Ishikawa (cell line): ENCODE data around the gene KPNA1.

Experiments used
- CREB1 ChIP-seq: IDR thresholded peaks from 2 replicates; pipeline ENCODE4 v1.6.1; 2012; ENCODE audit warnings: low read depth
- EP300 ChIP-seq: IDR thresholded peaks from 2 replicates; pipeline ENCODE4 v1.6.1; 2012; ENCODE audit warnings: borderline replicate concordance
- FOXM1 ChIP-seq: IDR thresholded peaks from 2 replicates; pipeline ENCODE4 v1.6.1; 2012; ENCODE audit warnings: low read depth, borderline replicate concordance
- NFIC ChIP-seq: IDR thresholded peaks from 2 replicates; pipeline ENCODE4 v1.6.1; 2012
- RAD21 ChIP-seq: IDR thresholded peaks from 2 replicates; pipeline ENCODE4 v1.6.1; 2012; ENCODE audit warnings: low read depth
- TAF1 ChIP-seq: IDR thresholded peaks from 2 replicates; pipeline ENCODE4 v1.6.1; 2012; ENCODE audit warnings: low read depth, mild to moderate bottlenecking
- TCF12 ChIP-seq: IDR thresholded peaks from 2 replicates; pipeline ENCODE4 v1.6.1; 2012; ENCODE audit warnings: low read depth
- TEAD4 ChIP-seq: IDR thresholded peaks from 2 replicates; pipeline ENCODE4 v1.6.1; 2012
- ZBTB7A ChIP-seq: IDR thresholded peaks from 2 replicates; pipeline ENCODE4 v1.6.1; 2012; ENCODE audit warnings: low read depth
- TF ChIP-seq, protein P1 (sequence below): IDR thresholded peaks from 2 replicates; pipeline ENCODE4 v1.6.1; 2012; ENCODE audit warnings: low read depth, mild to moderate bottlenecking
- TF ChIP-seq, protein P2 (sequence below): IDR thresholded peaks from 2 replicates; pipeline ENCODE4 v1.6.1; 2012

GRCh38 chr3:122548076-122548475 lies 33.3 kb upstream of the KPNA1 start:
- TF ChIP-seq TAF1 (no peak), FOXM1 (no peak), NFIC (no peak), ZBTB7A (no peak), TCF12 (no peak), CREB1 (no peak), EP300 (no peak), RAD21 (no peak), TEAD4 (no peak)
- TF ChIP-seq, protein P1, sequence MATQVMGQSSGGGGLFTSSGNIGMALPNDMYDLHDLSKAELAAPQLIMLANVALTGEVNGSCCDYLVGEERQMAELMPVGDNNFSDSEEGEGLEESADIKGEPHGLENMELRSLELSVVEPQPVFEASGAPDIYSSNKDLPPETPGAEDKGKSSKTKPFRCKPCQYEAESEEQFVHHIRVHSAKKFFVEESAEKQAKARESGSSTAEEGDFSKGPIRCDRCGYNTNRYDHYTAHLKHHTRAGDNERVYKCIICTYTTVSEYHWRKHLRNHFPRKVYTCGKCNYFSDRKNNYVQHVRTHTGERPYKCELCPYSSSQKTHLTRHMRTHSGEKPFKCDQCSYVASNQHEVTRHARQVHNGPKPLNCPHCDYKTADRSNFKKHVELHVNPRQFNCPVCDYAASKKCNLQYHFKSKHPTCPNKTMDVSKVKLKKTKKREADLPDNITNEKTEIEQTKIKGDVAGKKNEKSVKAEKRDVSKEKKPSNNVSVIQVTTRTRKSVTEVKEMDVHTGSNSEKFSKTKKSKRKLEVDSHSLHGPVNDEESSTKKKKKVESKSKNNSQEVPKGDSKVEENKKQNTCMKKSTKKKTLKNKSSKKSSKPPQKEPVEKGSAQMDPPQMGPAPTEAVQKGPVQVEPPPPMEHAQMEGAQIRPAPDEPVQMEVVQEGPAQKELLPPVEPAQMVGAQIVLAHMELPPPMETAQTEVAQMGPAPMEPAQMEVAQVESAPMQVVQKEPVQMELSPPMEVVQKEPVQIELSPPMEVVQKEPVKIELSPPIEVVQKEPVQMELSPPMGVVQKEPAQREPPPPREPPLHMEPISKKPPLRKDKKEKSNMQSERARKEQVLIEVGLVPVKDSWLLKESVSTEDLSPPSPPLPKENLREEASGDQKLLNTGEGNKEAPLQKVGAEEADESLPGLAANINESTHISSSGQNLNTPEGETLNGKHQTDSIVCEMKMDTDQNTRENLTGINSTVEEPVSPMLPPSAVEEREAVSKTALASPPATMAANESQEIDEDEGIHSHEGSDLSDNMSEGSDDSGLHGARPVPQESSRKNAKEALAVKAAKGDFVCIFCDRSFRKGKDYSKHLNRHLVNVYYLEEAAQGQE = no peak
- TF ChIP-seq, protein P2, sequence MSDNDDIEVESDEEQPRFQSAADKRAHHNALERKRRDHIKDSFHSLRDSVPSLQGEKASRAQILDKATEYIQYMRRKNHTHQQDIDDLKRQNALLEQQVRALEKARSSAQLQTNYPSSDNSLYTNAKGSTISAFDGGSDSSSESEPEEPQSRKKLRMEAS = no peak
